Measurements from ENCODE around the gene ARFGAP1. TPM values are rescaled to one million over a fixed set of nuclear protein-coding genes. Genes with fewer than 3 reads are reported as not detected.

ARFGAP1 gene
- total and polyA plus RNA-seq, 10 of the 15 experiments (the other 5 are each of a cell fraction or from before 2014, with no cell fraction given), result 0.45 to 79.9 (median 30.8) TPM

DNA sequence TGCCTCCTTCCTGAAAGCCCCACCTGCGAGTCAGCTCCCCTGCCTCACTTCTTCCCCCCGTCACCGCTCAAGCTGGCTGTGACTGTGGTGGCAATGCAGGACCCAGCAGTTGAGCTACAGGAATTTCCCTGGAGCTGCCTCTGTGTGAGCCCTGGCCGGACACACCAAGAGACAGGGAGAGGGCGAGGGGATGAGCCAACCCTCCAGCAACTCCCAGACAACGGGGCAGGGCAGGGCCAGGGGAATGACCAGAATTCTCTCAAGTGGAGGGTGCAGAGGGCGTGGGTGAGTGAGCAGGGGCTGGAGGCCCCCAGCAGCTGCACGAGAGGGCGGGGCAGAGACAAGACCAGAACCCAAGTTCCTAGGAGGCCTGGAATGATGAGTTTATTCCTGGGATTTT, 4.9 kb upstream of the ARFGAP1 start:
- Histone ChIP-seq H3K4me1 (ENCODE audit: control insufficient read depth, insufficient read depth, low read length) (no peaks in the 10 kb centered on the region), H3K9ac (ENCODE audit: control insufficient read depth, insufficient read depth, low read length) (no peak overlapping the region), H3K9me3 (replicated peaks; ENCODE audit: control insufficient read depth, insufficient read depth, low read length) (no peaks in the 10 kb centered on the region), H3K36me3 (ENCODE audit: control insufficient read depth in 2 of 2, insufficient read depth in 2 of 2, low read length in 1 of 2) (no peaks in the 10 kb centered on the region), H3K27ac (ENCODE audit: control insufficient read depth, insufficient read depth) (no peak overlapping the region), H3K79me2 (ENCODE audit: control insufficient read depth, insufficient read depth, low read length) (peaks cover 1% of the 10 kb centered on the region), H3K4me2 (ENCODE audit: control insufficient read depth, insufficient read depth) (no peak overlapping the region), H3K27me3 (replicated peaks in 1 of 2; ENCODE audit: control insufficient read depth in 2 of 2, insufficient read depth in 2 of 2, low read length in 1 of 2) (no peaks in the 10 kb centered on the region; a peak in 1 of 4 replicates), H2AFZ (ENCODE audit: control insufficient read depth, low read depth, low read length) (no peak overlapping the region), H3K4me3 (no peak overlapping the region), H4K20me1 (ENCODE audit: control insufficient read depth, insufficient read depth) (no peaks in the 10 kb centered on the region)
- no peak for FAIRE-seq
- DNase-seq (ENCODE audit: low read depth, low spot score), result no peak
- ATAC-seq, result no peak
- BruUV-seq (replicated peaks), result no TSS peak
- intact Hi-C loops (cut with micrococcal nuclease; ENCODE audit: unreplicated experiment) (no loop called here), in situ Hi-C loops (cut with MboI) (no loop called here)
- ChIA-PET RAD21 (ENCODE audit: unreplicated experiment) (no interaction called here), SMC1A (ENCODE audit: uncharacterized antibody, unreplicated experiment) (no interaction called here), POLR2A (no interaction called here), CTCF (no interaction called here)
- TF ChIP-seq HDAC2 (IDR thresholded peaks at IDR 0.05) (no peak), MYC (IDR thresholded peaks at IDR 0.05; ENCODE audit: insufficient read depth, insufficient read length, insufficient replicate concordance, low read length, severe bottlenecking) (no peak), NFIC (IDR thresholded peaks at IDR 0.05; ENCODE audit: low read depth, low read length) (no peak), NRF1 (conservative IDR thresholded peaks at IDR 0.05; ENCODE audit: low read depth, low read length) (no peak), BRCA1 (IDR thresholded peaks at IDR 0.05; ENCODE audit: low read depth, low read length) (no peak), RCOR1 (conservative IDR thresholded peaks at IDR 0.05; ENCODE audit: low read depth, low read length) (no peak), SPI1 (IDR thresholded peaks at IDR 0.05; ENCODE audit: borderline replicate concordance, insufficient read depth, low read depth, low read length) (no peak), SUPT20H (IDR thresholded peaks at IDR 0.05; ENCODE audit: borderline replicate concordance, control insufficient read depth, low read depth, low read length) (no peak), CTCF (IDR thresholded peaks at IDR 0.05 in 2 of 3, conservative IDR thresholded peaks at IDR 0.05 in 1 of 3; ENCODE audit: control insufficient read depth in 2 of 3, extremely low read depth in 1 of 3, insufficient read depth in 1 of 3, low read depth in 3 of 3, low read length in 3 of 3) (no peak), BMI1 (IDR thresholded peaks at IDR 0.05; ENCODE audit: borderline replicate concordance) (no peak), NFYA (IDR thresholded peaks at IDR 0.05; ENCODE audit: borderline replicate concordance, low read depth, low read length) (no peak), ZBED1 (IDR thresholded peaks at IDR 0.05; ENCODE audit: borderline replicate concordance) (no peak), PAX5 (IDR thresholded peaks at IDR 0.05; ENCODE audit: borderline replicate concordance, low read depth, low read length) (no peak), USF2 (IDR thresholded peaks at IDR 0.05; ENCODE audit: borderline replicate concordance, low read depth, low read length) (no peak), FOXM1 (IDR thresholded peaks at IDR 0.05; ENCODE audit: low read depth, low read length) (no peak), SIN3A (IDR thresholded peaks at IDR 0.05; ENCODE audit: low read depth, low read length) (no peak)
- TF ChIP-seq, protein P1, sequence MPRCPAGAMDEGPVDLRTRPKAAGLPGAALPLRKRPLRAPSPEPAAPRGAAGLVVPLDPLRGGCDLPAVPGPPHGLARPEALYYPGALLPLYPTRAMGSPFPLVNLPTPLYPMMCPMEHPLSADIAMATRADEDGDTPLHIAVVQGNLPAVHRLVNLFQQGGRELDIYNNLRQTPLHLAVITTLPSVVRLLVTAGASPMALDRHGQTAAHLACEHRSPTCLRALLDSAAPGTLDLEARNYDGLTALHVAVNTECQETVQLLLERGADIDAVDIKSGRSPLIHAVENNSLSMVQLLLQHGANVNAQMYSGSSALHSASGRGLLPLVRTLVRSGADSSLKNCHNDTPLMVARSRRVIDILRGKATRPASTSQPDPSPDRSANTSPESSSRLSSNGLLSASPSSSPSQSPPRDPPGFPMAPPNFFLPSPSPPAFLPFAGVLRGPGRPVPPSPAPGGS (IDR thresholded peaks at IDR 0.05; ENCODE audit: borderline replicate concordance, insufficient read depth, low read depth, low read length, poor library complexity, severe bottlenecking), result no peak
- TF ChIP-seq, protein P2, sequence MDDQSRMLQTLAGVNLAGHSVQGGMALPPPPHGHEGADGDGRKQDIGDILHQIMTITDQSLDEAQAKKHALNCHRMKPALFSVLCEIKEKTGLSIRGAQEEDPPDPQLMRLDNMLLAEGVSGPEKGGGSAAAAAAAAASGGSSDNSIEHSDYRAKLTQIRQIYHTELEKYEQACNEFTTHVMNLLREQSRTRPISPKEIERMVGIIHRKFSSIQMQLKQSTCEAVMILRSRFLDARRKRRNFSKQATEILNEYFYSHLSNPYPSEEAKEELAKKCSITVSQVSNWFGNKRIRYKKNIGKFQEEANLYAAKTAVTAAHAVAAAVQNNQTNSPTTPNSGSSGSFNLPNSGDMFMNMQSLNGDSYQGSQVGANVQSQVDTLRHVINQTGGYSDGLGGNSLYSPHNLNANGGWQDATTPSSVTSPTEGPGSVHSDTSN (IDR thresholded peaks at IDR 0.05; ENCODE audit: insufficient replicate concordance, low read depth, low read length), result no peak
- TF ChIP-seq, protein P3, sequence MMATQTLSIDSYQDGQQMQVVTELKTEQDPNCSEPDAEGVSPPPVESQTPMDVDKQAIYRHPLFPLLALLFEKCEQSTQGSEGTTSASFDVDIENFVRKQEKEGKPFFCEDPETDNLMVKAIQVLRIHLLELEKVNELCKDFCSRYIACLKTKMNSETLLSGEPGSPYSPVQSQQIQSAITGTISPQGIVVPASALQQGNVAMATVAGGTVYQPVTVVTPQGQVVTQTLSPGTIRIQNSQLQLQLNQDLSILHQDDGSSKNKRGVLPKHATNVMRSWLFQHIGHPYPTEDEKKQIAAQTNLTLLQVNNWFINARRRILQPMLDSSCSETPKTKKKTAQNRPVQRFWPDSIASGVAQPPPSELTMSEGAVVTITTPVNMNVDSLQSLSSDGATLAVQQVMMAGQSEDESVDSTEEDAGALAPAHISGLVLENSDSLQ (IDR thresholded peaks at IDR 0.05), result no peak
- 5% methylated on average over 9 of the region's 9 CpGs for WGBS (ENCODE audit: insufficient coverage, insufficient replicate concordance, low lambda C conversion rate, missing lambda C conversion rate)

Data from GM12878 (cell line).